Keratinocyte (primary cell): ENCODE results near the gene CEACAM5.

Experiments used
- EZH2 ChIP-seq: IDR thresholded peaks from one replicate; pipeline ENCODE4 v1.6.1; 2012; ENCODE audit warnings: inconsistent platforms, mild to moderate bottlenecking, low read length, moderate library complexity
- TF ChIP-seq, protein P1 (sequence below), 3 experiments: IDR thresholded peaks in 1 of 3; conservative IDR thresholded peaks in 1 of 3; optimal IDR thresholded peaks in 1 of 3; 2 replicates in 2 of 3; 3 replicates in 1 of 3; pipeline versions ENCODE3 to v1.5.1; 2011; ENCODE audit warnings: low read length in 3 of 3, mild to moderate bottlenecking in 3 of 3, moderate library complexity in 2 of 3, control low read depth in 1 of 3, inconsistent platforms in 1 of 3; ENCODE audit not compliant: insufficient read depth in 2 of 3; ENCODE audit errors: extremely low read depth in 1 of 3

DNA sequence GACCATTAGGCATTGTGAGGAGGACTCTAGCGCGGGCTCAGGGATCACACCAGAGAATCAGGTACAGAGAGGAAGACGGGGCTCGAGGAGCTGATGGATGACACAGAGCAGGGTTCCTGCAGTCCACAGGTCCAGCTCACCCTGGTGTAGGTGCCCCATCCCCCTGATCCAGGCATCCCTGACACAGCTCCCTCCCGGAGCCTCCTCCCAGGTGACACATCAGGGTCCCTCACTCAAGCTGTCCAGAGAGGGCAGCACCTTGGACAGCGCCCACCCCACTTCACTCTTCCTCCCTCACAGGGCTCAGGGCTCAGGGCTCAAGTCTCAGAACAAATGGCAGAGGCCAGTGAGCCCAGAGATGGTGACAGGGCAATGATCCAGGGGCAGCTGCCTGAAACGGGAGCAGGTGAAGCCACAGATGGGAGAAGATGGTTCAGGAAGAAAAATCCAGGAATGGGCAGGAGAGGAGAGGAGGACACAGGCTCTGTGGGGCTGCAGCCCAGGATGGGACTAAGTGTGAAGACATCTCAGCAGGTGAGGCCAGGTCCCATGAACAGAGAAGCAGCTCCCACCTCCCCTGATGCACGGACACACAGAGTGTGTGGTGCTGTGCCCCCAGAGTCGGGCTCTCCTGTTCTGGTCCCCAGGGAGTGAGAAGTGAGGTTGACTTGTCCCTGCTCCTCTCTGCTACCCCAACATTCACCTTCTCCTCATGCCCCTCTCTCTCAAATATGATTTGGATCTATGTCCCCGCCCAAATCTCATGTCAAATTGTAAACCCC lies 2.8 kb upstream of the CEACAM5 start:
- TF ChIP-seq, protein P1, sequence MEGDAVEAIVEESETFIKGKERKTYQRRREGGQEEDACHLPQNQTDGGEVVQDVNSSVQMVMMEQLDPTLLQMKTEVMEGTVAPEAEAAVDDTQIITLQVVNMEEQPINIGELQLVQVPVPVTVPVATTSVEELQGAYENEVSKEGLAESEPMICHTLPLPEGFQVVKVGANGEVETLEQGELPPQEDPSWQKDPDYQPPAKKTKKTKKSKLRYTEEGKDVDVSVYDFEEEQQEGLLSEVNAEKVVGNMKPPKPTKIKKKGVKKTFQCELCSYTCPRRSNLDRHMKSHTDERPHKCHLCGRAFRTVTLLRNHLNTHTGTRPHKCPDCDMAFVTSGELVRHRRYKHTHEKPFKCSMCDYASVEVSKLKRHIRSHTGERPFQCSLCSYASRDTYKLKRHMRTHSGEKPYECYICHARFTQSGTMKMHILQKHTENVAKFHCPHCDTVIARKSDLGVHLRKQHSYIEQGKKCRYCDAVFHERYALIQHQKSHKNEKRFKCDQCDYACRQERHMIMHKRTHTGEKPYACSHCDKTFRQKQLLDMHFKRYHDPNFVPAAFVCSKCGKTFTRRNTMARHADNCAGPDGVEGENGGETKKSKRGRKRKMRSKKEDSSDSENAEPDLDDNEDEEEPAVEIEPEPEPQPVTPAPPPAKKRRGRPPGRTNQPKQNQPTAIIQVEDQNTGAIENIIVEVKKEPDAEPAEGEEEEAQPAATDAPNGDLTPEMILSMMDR (optimal IDR thresholded peaks at IDR 0.05 in 1 of 3, IDR thresholded peaks at IDR 0.05 in 1 of 3, conservative IDR thresholded peaks at IDR 0.05 in 1 of 3; ENCODE audit: extremely low read depth in 1 of 3, insufficient read depth in 2 of 3, low read length in 3 of 3), result no peak
- TF ChIP-seq EZH2, result no peak
